ENCODE results near the gene FOXP4.

DNA sequence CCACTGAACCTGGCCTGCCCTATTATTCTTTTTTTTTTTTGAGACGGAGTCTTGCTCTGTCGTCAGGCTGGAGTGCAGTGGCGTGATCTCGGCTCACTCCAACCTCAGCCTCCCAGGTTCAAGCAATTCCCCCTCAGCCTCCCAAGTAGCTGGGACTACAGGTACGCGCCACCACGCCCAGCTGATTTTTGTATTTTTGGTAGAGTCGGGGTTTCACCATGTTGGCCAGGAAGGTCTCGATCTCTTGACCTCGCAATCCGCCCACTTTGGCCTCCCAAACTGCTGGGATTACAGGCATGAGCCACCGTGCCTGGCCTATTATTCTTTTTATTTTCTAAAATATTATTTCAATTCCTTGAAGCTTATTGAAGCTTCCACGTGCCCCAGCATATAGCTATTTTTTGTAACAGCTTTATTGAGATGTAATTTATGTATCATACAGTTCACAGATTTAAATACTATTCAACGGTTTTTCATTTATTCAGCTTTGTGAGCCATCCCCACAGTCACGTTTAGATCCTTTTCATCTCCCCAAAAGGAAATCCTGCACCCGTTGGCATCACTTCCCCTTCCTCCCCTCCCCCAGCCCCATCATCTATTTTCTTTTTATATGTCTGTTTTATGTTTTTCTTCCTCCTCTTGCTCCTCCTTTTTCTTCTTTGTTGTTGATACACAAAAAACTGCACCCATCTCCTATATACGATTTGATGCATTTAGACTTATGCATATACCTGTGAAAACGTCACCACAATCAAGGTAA lies 78.6 kb downstream of the FOXP4 start:
- TF ChIP-seq POLR2A (IDR thresholded peaks at IDR 0.05; ENCODE audit: low read depth, low read length) (no peak), POLR2AphosphoS5 (IDR thresholded peaks at IDR 0.05; ENCODE audit: low read depth, low read length) (no peak)
